HG03039 (cell line): ENCODE results near the gene SLC7A11.

ENCODE experiments used
- ATAC-seq: cut with Tn5 transposase; IDR thresholded peaks from one replicate; pipeline ENCODE4 v1.9.1; 2021; ENCODE audit warnings: mild to moderate bottlenecking, moderate library complexity; ENCODE audit not compliant: unreplicated experiment

Gene SLC7A11

GRCh38 chr4:138242076-138242833, at the start of gene SLC7A11:
TSS of gene SLC7A11 (minus strand) at chr4:138242349. CDS start at chr4:138242069, 280 bp downstream.
- peak; percentile 99 for ATAC-seq

- no peak for ATAC-seq
These were observed 49.3 kb upstream of the SLC7A11 start for GRCh38 chr4:138291431-138291830.

- ATAC-seq = no peak
These were observed 48.7 kb upstream of the SLC7A11 start for GRCh38 chr4:138290805-138291204.

GRCh38 chr4:138279286-138279685, 37.1 kb upstream of the SLC7A11 start:
- no peak for ATAC-seq

- no peak for ATAC-seq
These were observed 35.0 kb upstream of the SLC7A11 start for GRCh38 chr4:138277133-138277532.

- no peak for ATAC-seq
These were observed 33.9 kb upstream of the SLC7A11 start for GRCh38 chr4:138275963-138276621.

GRCh38 chr4:138275216-138275615, 33.1 kb upstream of the SLC7A11 start:
- ATAC-seq = no peak

GRCh38 chr4:138269175-138269574, 27.0 kb upstream of the SLC7A11 start:
- no peak for ATAC-seq

GRCh38 chr4:138267835-138268234, 25.7 kb upstream of the SLC7A11 start:
- no peak for ATAC-seq

GRCh38 chr4:138266948-138267347, 24.8 kb upstream of the SLC7A11 start:
- no peak for ATAC-seq

GRCh38 chr4:138263247-138263816, 21.2 kb upstream of the SLC7A11 start:
- ATAC-seq = no peak

GRCh38 chr4:138262469-138262868, 20.3 kb upstream of the SLC7A11 start:
- no peak for ATAC-seq

GRCh38 chr4:138262030-138262429, 19.9 kb upstream of the SLC7A11 start:
- ATAC-seq = no peak

GRCh38 chr4:138259824-138260223, 17.7 kb upstream of the SLC7A11 start:
- no peak for ATAC-seq

- no peak for ATAC-seq
These were observed 17.1 kb upstream of the SLC7A11 start for GRCh38 chr4:138259271-138259670.

GRCh38 chr4:138256608-138257007, 14.5 kb upstream of the SLC7A11 start:
- no peak for ATAC-seq

- no peak for ATAC-seq
These were observed 13.9 kb upstream of the SLC7A11 start for GRCh38 chr4:138255917-138256597.

GRCh38 chr4:138252551-138252950, 10.4 kb upstream of the SLC7A11 start:
- ATAC-seq = no peak

GRCh38 chr4:138251938-138252337, 9.8 kb upstream of the SLC7A11 start:
- no peak for ATAC-seq

- ATAC-seq = no peak
These were observed 7.0 kb upstream of the SLC7A11 start for GRCh38 chr4:138249132-138249531.

- ATAC-seq = no peak
These were observed 5.9 kb upstream of the SLC7A11 start for GRCh38 chr4:138248058-138248457.
